GM21786 (cell line): Measurements from ENCODE around the gene SPRR2B.
"Not testable (repeated sequence)": the region's sequence is repeated elsewhere in the genome, so short reads cannot be mapped to it uniquely, and the experiment has no call there.

Experiments
- ATAC-seq: cut with Tn5 transposase; IDR thresholded peaks from one replicate; pipeline ENCODE4 v1.9.1; 2021; ENCODE audit not compliant: unreplicated experiment

The SPRR2B gene

GRCh38 chr1:153035211-153035610 lies 36.2 kb downstream of the SPRR2B start:
- ATAC-seq = no peak

- ATAC-seq = no peak
Observed at GRCh38 chr1:153032677-153033308, 38.6 kb downstream of the SPRR2B start.

GRCh38 chr1:153032073-153032472 lies 39.3 kb downstream of the SPRR2B start:
- ATAC-seq = no peak

GRCh38 chr1:153030895-153031294 lies 40.5 kb downstream of the SPRR2B start, which contains the start of gene SPRR1B:
Gene SPRR1B, plus strand, starts transcription at chr1:153031203. Its CDS starts 1,143 bp downstream, at chr1:153032346.
- ATAC-seq = no peak

- ATAC-seq = no peak
Observed at GRCh38 chr1:153028766-153029165, 42.6 kb downstream of the SPRR2B start.

- no peak for ATAC-seq
Observed at GRCh38 chr1:153025797-153026196, 45.6 kb downstream of the SPRR2B start.

- ATAC-seq = no peak
Observed at GRCh38 chr1:153024413-153024812, 47.0 kb downstream of the SPRR2B start.

- ATAC-seq = no peak
Observed at GRCh38 chr1:153023109-153023508, 48.3 kb downstream of the SPRR2B start.

- not testable (repeated sequence) for ATAC-seq
Observed at GRCh38 chr1:153022340-153022739, 49.1 kb downstream of the SPRR2B start.

GRCh38 chr1:153021829-153022228 lies 49.6 kb downstream of the SPRR2B start:
- ATAC-seq = not testable (repeated sequence)
